NCI-H2029 (cell line): ENCODE measurements around the gene ZNF600.
"Not testable (repeated sequence)": the region's sequence is repeated elsewhere in the genome, so short reads cannot be mapped to it uniquely, and the experiment has no call there.

Experiments used
- DNase-seq: peaks from one replicate; lab custom pipeline; 2025; lab: John Stamatoyannopoulos, UW

Gene ZNF600

GRCh38 chr19:52786464-52787354 is at the start of gene ZNF600:
Gene ZNF600 (minus strand): TSS chr19:52786791. CDS start chr19:52778888, 7,903 bp downstream.
- peak; percentile 78 for DNase-seq

GRCh38 chr19:52834289-52834688 is 47.7 kb upstream of the ZNF600 start:
- not testable (repeated sequence) for DNase-seq

DNA sequence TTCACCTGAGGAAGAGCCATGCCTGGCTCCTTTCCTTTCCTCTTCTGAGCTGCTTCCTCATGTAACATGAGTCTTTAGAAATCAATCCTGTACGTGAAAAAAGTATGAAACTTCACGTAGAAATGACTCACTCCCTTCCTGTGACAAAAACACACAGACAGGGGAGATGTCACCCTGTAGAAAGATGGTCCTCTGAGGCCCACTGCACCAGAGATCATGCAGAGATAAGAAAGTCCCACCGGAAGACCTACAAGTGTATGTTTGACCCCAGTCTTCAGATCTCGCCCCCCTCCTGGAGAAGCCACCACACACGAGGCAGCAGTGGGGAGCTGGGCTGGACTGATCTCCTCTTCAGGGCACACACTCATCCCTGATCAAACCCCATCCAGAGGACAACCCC is 47.0 kb upstream of the ZNF600 start:
- not testable (repeated sequence) for DNase-seq

DNA sequence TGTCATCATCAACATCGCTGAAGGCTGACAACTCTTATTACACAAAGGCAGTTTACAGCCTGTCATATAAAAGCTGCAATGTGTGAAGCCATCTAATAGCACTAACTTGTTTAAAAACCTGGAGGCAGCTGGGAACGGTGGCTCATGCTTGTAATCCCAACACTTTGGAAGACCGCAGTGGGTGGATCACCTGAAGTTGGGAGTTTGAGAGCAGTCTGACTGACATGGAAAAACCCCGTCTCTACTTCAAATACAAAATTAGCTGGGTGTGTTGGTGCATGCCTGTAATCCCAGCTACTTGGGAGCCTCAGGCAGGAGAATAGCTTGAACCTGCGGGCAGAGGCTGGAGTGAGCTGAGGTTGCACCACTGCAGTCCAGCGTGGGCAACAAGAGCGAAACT is 43.3 kb upstream of the ZNF600 start:
- DNase-seq = not testable (repeated sequence)

DNA sequence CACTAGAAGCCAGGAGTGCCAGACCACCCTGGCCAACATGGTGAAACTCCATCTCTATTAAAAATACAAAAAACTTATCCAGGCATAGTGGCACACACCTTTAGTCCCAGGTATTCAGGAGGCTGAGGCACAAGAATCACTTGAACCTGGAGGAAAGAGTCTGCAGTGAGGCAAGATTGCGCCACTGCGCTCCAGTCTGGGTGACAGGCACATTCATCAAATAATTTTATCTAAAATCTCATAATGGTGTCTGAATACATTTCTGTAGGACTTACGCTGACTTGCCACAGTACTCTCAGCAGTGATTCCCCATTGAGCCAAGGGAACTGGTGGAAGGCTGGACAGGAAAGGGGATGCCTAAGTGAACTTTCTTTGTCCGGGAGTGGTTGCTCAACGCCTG is 39.2 kb upstream of the ZNF600 start:
- DNase-seq = no peak

GRCh38 chr19:52823676-52824075 is 37.1 kb upstream of the ZNF600 start:
- no peak for DNase-seq

GRCh38 chr19:52821204-52821960 is 34.8 kb upstream of the ZNF600 start, which contains the start of gene ZNF28:
Gene ZNF28 (minus strand): TSS chr19:52821633. CDS start chr19:52817958, 3,675 bp downstream.
- DNase-seq = peak; percentile 47

- not testable (repeated sequence) for DNase-seq
These were observed 34.0 kb upstream of the ZNF600 start for GRCh38 chr19:52820472-52821203.

GRCh38 chr19:52809801-52810200 is 23.2 kb upstream of the ZNF600 start:
- DNase-seq = no peak

DNA sequence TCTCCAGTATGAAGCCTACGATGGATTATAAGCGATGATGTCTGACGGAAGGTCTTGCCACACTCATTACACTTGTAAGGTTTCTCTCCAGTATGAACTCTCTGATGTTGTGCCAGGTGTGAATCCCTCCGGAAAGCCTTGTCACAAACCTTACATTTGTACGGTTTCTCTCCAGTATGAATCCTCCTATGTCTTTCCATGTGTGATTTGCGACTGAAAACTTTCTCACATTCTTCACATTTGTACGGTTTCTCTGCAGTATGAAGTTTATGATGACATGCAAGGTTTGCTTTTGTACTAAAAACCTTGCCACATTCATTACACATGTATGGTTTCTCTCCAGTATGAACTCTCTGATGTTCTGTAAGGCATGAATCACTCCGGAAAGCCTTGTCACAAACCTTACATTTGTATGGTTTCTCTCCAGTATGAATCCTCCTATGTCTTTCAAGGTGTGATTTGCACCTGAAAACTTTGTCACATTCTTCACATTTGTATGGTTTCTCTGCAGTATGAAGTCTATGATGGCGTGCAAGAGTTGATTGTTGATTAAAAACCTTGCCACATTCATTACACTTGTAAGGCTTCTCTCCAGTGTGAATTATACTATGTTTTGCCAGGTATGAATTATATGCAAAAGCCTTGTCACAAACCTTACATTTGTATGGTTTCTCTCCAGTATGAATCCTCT is 13.5 kb upstream of the ZNF600 start:
- not testable (repeated sequence) for DNase-seq

DNA sequence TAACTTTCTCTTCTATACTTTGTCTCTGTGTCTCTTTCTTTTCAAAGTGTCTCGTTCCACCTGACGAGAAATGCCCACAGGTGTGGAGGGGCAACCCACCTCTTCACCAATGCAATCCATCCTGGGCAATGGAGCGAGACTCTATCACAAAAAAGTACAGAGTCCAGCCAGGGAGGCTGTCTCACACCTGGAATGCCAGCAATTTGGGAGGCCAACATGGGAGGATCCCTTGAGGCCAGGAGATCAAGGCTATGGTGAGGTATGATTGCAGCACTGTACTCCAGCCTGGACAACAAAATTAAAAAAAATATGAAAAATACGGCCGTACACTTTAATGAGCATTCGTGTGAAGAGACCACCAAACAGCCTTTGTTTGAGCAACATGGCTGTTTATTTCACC is 2.8 kb upstream of the ZNF600 start:
- no peak for DNase-seq

GRCh38 chr19:52786078-52786463 is 520 bp downstream of the ZNF600 start:
- DNase-seq = no peak

GRCh38 chr19:52785506-52785905 is 1.1 kb downstream of the ZNF600 start:
- DNase-seq = no peak

GRCh38 chr19:52782864-52783263 is 3.7 kb downstream of the ZNF600 start:
- DNase-seq = not testable (repeated sequence)

DNA sequence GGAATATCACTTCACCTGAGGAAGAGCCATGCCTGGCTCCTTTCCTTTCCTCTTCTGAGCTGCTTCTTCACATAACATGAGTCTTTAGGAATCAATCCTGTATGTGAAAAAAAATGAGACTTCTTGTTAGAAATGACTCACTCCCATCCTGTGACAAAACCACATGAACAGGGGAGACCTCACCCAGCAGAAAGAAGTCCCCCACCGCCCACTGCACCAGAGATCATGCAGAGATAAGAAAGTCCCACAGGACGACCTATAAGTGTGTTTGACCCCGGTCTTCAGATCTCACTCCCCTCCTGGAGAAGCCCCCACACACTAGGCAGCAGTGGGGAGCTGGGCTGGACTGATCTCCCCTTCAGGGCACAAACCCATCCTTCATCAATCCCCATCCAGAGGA is 7.8 kb downstream of the ZNF600 start:
- no peak for DNase-seq

DNA sequence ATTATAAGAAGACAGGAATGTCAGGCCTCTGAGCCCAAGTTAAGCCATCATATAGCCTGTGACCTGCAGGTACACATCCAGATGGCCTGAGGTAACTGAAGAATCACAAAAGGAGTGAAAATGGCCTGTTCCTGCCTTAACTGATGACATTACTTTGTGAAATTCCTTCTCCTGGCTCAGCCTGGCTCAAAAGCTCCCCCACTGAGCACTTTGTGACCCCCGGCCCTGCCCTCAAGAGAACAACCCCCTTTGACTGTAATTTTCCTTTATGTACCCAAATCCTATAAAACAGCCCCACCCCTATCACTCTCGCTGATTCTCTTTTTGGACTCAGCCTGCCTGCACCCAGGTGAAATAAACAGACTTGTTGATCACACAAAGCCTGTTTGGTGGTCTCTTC is 30.1 kb downstream of the ZNF600 start:
- not testable (repeated sequence) for DNase-seq

GRCh38 chr19:52749780-52750179 is 36.8 kb downstream of the ZNF600 start:
- no peak for DNase-seq

- peak; percentile 9 for DNase-seq
These were observed 38.1 kb downstream of the ZNF600 start for GRCh38 chr19:52748336-52748950.

- peak; percentile 52 for DNase-seq
These were observed 40.7 kb downstream of the ZNF600 start for GRCh38 chr19:52745919-52746318.

DNA sequence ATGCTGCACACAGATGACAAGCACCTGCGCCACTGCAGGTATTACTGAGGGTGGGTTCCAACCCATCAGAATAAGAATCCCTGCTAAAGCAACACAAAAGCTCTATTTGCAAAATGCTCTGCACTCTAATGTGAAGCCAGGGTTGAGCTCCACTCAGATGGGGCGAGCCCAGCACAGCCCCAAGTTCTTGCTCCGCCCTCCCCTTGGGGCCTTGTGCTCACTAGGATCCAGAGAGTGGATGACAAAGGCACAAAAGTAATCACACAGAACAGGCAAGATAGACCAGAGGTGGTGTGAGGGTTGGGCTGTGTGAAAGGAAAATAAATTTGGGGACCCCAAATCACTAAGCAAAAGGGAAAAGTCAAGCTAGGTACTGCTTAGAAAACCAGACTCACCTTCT is 43.5 kb downstream of the ZNF600 start:
- no peak for DNase-seq

GRCh38 chr19:52742516-52742915 is 44.1 kb downstream of the ZNF600 start:
- DNase-seq = no peak
